GM12878 (cell line): ENCODE measurements around the gene PROP1.

Experiments used
- CREB1 ChIP-seq: IDR thresholded peaks from 2 replicates; pipeline ENCODE4 v1.6.1; 2012; ENCODE audit warnings: low read depth, mild to moderate bottlenecking, inconsistent platforms
- JUNB ChIP-seq: IDR thresholded peaks from 2 replicates; pipeline ENCODE4 v1.6.1; 2016; ENCODE audit warnings: antibody characterized with exemption, mild to moderate bottlenecking
- MYC ChIP-seq: IDR thresholded peaks from 2 replicates; pipeline ENCODE4 v1.6.1; 2011; ENCODE audit warnings: mild to moderate bottlenecking, low read length, moderate library complexity, inconsistent platforms; ENCODE audit not compliant: insufficient read depth, insufficient replicate concordance, insufficient read length, severe bottlenecking
- RFX5 ChIP-seq: IDR thresholded peaks from 2 replicates; pipeline ENCODE4 v1.6.1; 2011; ENCODE audit warnings: low read depth, low read length, improper control_type of control experiment
- TF ChIP-seq, protein P1 (sequence below): IDR thresholded peaks from 2 replicates; pipeline ENCODE4 v1.6.1; 2011; ENCODE audit warnings: mild to moderate bottlenecking, low read depth, low read length, moderate library complexity; ENCODE audit not compliant: insufficient replicate concordance

DNA sequence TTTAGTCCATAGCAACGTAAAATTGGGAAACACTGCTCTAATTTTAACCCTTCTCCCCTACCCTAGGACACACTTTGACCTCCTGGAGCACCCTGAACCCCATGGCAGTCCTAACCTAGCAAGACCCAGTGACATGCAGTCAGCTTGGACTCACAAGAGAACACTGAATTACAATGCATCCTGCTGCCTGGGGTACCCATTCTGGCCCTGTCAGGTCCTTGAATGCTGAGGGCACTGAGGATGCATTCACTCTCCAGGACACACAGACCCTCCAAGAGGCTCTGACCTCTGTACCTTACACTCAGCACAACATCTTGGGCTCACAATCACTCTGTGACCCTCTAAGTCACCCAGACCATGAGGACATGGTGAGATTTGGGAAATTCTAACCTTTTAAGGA lies 1.8 kb upstream of the PROP1 start:
- TF ChIP-seq, protein P1, sequence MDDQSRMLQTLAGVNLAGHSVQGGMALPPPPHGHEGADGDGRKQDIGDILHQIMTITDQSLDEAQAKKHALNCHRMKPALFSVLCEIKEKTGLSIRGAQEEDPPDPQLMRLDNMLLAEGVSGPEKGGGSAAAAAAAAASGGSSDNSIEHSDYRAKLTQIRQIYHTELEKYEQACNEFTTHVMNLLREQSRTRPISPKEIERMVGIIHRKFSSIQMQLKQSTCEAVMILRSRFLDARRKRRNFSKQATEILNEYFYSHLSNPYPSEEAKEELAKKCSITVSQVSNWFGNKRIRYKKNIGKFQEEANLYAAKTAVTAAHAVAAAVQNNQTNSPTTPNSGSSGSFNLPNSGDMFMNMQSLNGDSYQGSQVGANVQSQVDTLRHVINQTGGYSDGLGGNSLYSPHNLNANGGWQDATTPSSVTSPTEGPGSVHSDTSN: no peak
- TF ChIP-seq MYC (no peak), JUNB (no peak), CREB1 (no peak), RFX5 (no peak)
